ENCODE data around the gene CHD9. TPM values are rescaled to one million over a fixed set of nuclear protein-coding genes. Genes with fewer than 3 reads are reported as not detected.
A peak's percentile ranks its signal among the peaks of the same experiment; 100 is the strongest.

The CHD9 gene
- total RNA-seq, 3 donors from 2014 or later (not counting 1 experiment from before 2014, with no cell fraction given) = 81.4 to 85.2 (median 81.9) TPM

DNA sequence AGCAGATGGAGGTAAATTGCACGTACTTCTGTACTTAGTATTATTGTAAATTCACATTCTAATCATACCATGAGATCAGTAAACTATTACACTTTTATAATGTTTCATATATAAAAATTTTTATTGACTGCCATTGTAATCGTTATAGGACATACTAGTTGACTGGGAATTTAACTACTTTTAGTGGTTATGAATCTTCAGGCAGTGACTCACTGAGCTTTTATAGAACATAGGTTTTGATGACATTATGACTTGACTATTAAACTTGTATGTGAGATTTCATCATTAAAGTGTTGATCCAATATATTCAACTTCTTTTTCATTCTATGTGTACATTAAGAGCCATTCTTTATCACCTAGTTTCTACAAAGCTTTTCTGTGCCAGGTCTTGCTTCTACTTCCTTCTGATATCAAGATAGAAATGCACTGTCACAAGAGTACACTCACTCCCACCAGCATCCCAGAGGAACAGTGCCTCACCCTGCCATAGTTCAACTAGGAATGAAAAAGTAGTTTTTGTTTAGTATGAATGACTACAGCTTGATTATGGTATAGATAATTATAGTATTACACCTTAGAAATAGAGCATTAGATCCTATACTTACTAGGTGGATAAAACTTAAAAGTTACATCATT is 237.1 kb downstream of the CHD9 start:
- DNase-seq (no peak), ATAC-seq (no peak)
- Histone ChIP-seq H3K9me3 (ENCODE audit: control insufficient read depth, insufficient read depth, low read length) (no peaks in the 10 kb centered on the region), H3K27ac (ENCODE audit: low read length) (no peak overlapping the region), H3K4me3 (ENCODE audit: low read length) (no peak overlapping the region), H3K27me3 (ENCODE audit: control insufficient read depth, insufficient read depth, low read length) (no peaks in the 10 kb centered on the region), H3K36me3 (ENCODE audit: control insufficient read depth, insufficient read depth, low read length) (peaks cover 73% of the 10 kb centered on the region), H3K4me1 (ENCODE audit: control insufficient read depth, insufficient read depth, low read length) (no peaks in the 10 kb centered on the region)
- TF ChIP-seq, protein P1, sequence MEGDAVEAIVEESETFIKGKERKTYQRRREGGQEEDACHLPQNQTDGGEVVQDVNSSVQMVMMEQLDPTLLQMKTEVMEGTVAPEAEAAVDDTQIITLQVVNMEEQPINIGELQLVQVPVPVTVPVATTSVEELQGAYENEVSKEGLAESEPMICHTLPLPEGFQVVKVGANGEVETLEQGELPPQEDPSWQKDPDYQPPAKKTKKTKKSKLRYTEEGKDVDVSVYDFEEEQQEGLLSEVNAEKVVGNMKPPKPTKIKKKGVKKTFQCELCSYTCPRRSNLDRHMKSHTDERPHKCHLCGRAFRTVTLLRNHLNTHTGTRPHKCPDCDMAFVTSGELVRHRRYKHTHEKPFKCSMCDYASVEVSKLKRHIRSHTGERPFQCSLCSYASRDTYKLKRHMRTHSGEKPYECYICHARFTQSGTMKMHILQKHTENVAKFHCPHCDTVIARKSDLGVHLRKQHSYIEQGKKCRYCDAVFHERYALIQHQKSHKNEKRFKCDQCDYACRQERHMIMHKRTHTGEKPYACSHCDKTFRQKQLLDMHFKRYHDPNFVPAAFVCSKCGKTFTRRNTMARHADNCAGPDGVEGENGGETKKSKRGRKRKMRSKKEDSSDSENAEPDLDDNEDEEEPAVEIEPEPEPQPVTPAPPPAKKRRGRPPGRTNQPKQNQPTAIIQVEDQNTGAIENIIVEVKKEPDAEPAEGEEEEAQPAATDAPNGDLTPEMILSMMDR (IDR thresholded peaks at IDR 0.05) = no peak
- no peak overlapping the region for H3K4me3 Mint-ChIP-seq
- 100% methylated on average over 1 of the region's 2 CpGs for WGBS (ENCODE audit: insufficient coverage)
- no peaks in the 10 kb centered on the region for H3K9me3 Mint-ChIP-seq
- peaks cover 26% of the 10 kb centered on the region for H3K36me3 Mint-ChIP-seq
- peak overlapping the region in 1 of 2 donors; percentile 8 for H3K27ac Mint-ChIP-seq
- no peaks in the 10 kb centered on the region for H3K27me3 Mint-ChIP-seq (ENCODE audit: low read depth in 2 of 2)
- intact Hi-C loops (cut with micrococcal nuclease) = no loop called here
- peaks cover 10 to 11% of the 10 kb centered on the region in 2 donors for H3K4me1 Mint-ChIP-seq

DNA sequence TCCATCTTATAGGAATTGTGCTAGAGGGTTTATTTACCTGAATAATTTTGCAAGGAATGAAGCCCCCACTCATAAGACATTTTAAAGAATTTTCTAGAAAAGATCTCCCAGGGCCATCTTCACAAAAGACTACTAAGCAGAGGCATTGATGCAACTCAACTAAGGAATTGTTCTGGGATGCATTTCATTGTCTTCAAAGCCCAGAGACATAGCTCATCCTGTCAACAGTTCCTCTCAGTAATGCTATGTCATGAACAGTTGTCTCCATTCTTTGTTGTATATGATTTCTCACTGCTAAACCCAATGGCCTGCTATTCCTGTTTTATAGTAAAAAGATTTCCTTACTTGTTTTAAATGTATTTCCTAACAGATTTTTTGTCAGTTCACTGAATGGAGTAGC is 242.7 kb downstream of the CHD9 start:
- Mint-ChIP-seq H3K9me3 (no peaks in the 10 kb centered on the region), H3K27ac (no peak overlapping the region), H3K27me3 (ENCODE audit: low read depth in 2 of 2) (no peaks in the 10 kb centered on the region), H3K4me3 (no peak overlapping the region), H3K36me3 (peaks cover 10% of the 10 kb centered on the region), H3K4me1 (peaks cover 10 to 11% of the 10 kb centered on the region in 2 donors)
- Histone ChIP-seq H3K27ac (ENCODE audit: low read length) (no peak overlapping the region), H3K36me3 (ENCODE audit: control insufficient read depth, insufficient read depth, low read length) (peaks cover 53% of the 10 kb centered on the region), H3K27me3 (ENCODE audit: control insufficient read depth, insufficient read depth, low read length) (no peaks in the 10 kb centered on the region), H3K4me3 (ENCODE audit: low read length) (no peak overlapping the region), H3K4me1 (ENCODE audit: control insufficient read depth, insufficient read depth, low read length) (no peaks in the 10 kb centered on the region), H3K9me3 (ENCODE audit: control insufficient read depth, insufficient read depth, low read length) (no peaks in the 10 kb centered on the region)
- TF ChIP-seq, protein P1 (IDR thresholded peaks at IDR 0.05) = no peak
- ATAC-seq = no peak
- intact Hi-C loops (cut with micrococcal nuclease) = no loop called here
- no peak for DNase-seq

DNA sequence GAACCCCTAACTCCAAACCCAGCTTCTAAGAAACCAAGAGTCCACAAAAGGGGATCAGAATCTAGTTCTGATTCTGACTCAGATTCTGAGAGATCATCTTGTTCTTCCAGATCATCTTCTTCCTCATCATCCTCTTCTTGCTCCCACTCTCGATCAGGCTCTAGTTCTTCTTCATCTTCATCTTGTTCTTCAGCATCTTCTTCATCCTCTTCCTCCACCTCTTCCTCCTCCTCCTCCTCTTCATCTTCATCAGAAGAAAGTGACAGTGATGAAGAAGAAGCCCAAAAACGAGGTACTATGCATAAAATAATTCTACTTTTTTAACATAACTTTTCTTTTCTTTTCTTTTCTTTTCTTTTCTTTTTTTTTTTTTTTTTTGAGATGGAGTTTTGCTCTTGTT is 249.5 kb downstream of the CHD9 start:
- TF ChIP-seq, protein P1 (IDR thresholded peaks at IDR 0.05) = no peak
- Mint-ChIP-seq H3K4me1 (peaks cover 0 to under 1% of the 10 kb centered on the region in 2 donors), H3K36me3 (peaks cover 12% of the 10 kb centered on the region), H3K9me3 (no peaks in the 10 kb centered on the region), H3K27me3 (ENCODE audit: low read depth in 2 of 2) (no peaks in the 10 kb centered on the region), H3K4me3 (no peak overlapping the region), H3K27ac (no peak overlapping the region)
- no peaks in the 10 kb centered on the region for H3K27me3 ChIP-seq (ENCODE audit: control insufficient read depth, insufficient read depth, low read length)
- intact Hi-C loops (cut with micrococcal nuclease) = no loop called here
- no peak overlapping the region for H3K4me3 ChIP-seq (ENCODE audit: low read length)
- H3K27ac ChIP-seq (ENCODE audit: low read length) = no peak overlapping the region
- H3K4me1 ChIP-seq (ENCODE audit: control insufficient read depth, insufficient read depth, low read length) = no peaks in the 10 kb centered on the region
- ATAC-seq (no peak), DNase-seq (no peak)
- 95% methylated on average over 1 of the region's 2 CpGs for WGBS (ENCODE audit: insufficient coverage)
- H3K9me3 ChIP-seq (ENCODE audit: control insufficient read depth, insufficient read depth, low read length) = no peaks in the 10 kb centered on the region
- peaks cover 52% of the 10 kb centered on the region for H3K36me3 ChIP-seq (ENCODE audit: control insufficient read depth, insufficient read depth, low read length)

DNA sequence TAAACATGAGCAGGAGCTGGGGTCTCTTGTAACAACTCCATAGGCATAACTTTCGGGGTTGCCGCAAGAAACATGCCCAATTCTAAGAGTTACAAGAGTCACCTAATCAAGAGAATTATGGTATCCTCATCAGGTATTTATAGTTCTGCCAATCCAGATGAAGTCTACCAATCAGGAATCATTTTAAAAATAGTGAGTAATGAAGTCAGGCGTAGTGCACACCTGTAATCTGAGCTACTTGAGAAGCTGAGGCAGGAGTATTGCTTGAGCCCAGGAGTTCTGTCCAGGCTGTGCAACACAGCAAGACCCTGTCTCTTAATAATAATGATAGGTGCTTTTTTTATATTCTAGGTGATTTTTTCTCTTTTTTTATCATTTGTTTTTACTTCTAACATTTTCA is 251.0 kb downstream of the CHD9 start:
- H3K9me3 Mint-ChIP-seq = no peaks in the 10 kb centered on the region
- H3K4me1 Mint-ChIP-seq = peaks cover 0 to 4% of the 10 kb centered on the region in 2 donors
- no peaks in the 10 kb centered on the region for H3K27me3 Mint-ChIP-seq (ENCODE audit: low read depth in 2 of 2)
- TF ChIP-seq, protein P1 (IDR thresholded peaks at IDR 0.05) = no peak
- Histone ChIP-seq H3K4me3 (ENCODE audit: low read length) (no peak overlapping the region), H3K9me3 (ENCODE audit: control insufficient read depth, insufficient read depth, low read length) (no peaks in the 10 kb centered on the region), H3K27me3 (ENCODE audit: control insufficient read depth, insufficient read depth, low read length) (no peaks in the 10 kb centered on the region), H3K4me1 (ENCODE audit: control insufficient read depth, insufficient read depth, low read length) (no peaks in the 10 kb centered on the region), H3K36me3 (ENCODE audit: control insufficient read depth, insufficient read depth, low read length) (peaks cover 53% of the 10 kb centered on the region), H3K27ac (ENCODE audit: low read length) (no peak overlapping the region)
- no peak overlapping the region for H3K4me3 Mint-ChIP-seq
- H3K36me3 Mint-ChIP-seq = peaks cover 20% of the 10 kb centered on the region
- WGBS (ENCODE audit: insufficient coverage) = 100% methylated on average over 3 of the region's 3 CpGs
- intact Hi-C loops (cut with micrococcal nuclease) = no loop called here
- ATAC-seq (no peak), DNase-seq (no peak)
- no peak overlapping the region for H3K27ac Mint-ChIP-seq
